OCI-M1 (cell line): ENCODE measurements around the gene CMTM8.
A peak's percentile ranks its signal among the peaks of the same experiment; 100 is the strongest.
"Not testable (repeated sequence)": the region's sequence is repeated elsewhere in the genome, so short reads cannot be mapped to it uniquely, and the experiment has no call there.

Experiments
- DNase-seq: peaks from one replicate; lab custom pipeline; 2025; lab: John Stamatoyannopoulos, UW

Gene CMTM8

GRCh38 chr3:32238453-32239306, at the start of gene CMTM8:
TSS of gene CMTM8 (plus strand) at chr3:32238680. CDS start at chr3:32238973, 293 bp downstream.
- DNase-seq, result no peak

GRCh38 chr3:32189693-32190092, 48.8 kb upstream of the CMTM8 start:
- DNase-seq, result no peak

GRCh38 chr3:32190556-32190955, 47.9 kb upstream of the CMTM8 start:
- DNase-seq, result not testable (repeated sequence)

- no peak for DNase-seq
Observed at GRCh38 chr3:32193101-32193500, 45.4 kb upstream of the CMTM8 start.

- no peak for DNase-seq
Observed at GRCh38 chr3:32194653-32195052, 43.8 kb upstream of the CMTM8 start.

- DNase-seq, result no peak
Observed at GRCh38 chr3:32195995-32196540, 42.4 kb upstream of the CMTM8 start.

- DNase-seq, result no peak
Observed at GRCh38 chr3:32197991-32198390, 40.5 kb upstream of the CMTM8 start.

- DNase-seq, result no peak
Observed at GRCh38 chr3:32198714-32199113, 39.8 kb upstream of the CMTM8 start.

- no peak for DNase-seq
Observed at GRCh38 chr3:32200490-32200889, 38.0 kb upstream of the CMTM8 start.

- no peak for DNase-seq
Observed at GRCh38 chr3:32200992-32201758, 37.3 kb upstream of the CMTM8 start.

GRCh38 chr3:32202496-32202895, 36.0 kb upstream of the CMTM8 start:
- no peak for DNase-seq

GRCh38 chr3:32203854-32204253, 34.6 kb upstream of the CMTM8 start:
- DNase-seq, result peak; percentile 36

GRCh38 chr3:32208447-32208846, 30.0 kb upstream of the CMTM8 start:
- peak; percentile 11 for DNase-seq

- no peak for DNase-seq
Observed at GRCh38 chr3:32215185-32215584, 23.3 kb upstream of the CMTM8 start.

- no peak for DNase-seq
Observed at GRCh38 chr3:32216172-32216783, 22.2 kb upstream of the CMTM8 start.

- DNase-seq, result no peak
Observed at GRCh38 chr3:32217339-32217738, 21.1 kb upstream of the CMTM8 start.

- DNase-seq, result no peak
Observed at GRCh38 chr3:32219537-32219936, 18.9 kb upstream of the CMTM8 start.

GRCh38 chr3:32220006-32220405, 18.5 kb upstream of the CMTM8 start:
- no peak for DNase-seq

- DNase-seq, result no peak
Observed at GRCh38 chr3:32222950-32223349, 15.5 kb upstream of the CMTM8 start.

GRCh38 chr3:32224016-32224516, 14.4 kb upstream of the CMTM8 start:
- no peak for DNase-seq

- no peak for DNase-seq
Observed at GRCh38 chr3:32226875-32227500, 11.5 kb upstream of the CMTM8 start.

GRCh38 chr3:32228743-32229142, 9.7 kb upstream of the CMTM8 start:
- DNase-seq, result not testable (repeated sequence)
